Large intestine (tissue), 3 donors: ENCODE data around the gene NUDT3. TPM values are rescaled to one million over a fixed set of nuclear protein-coding genes. Genes with fewer than 3 reads are reported as not detected.
"Not testable (repeated sequence)": the region's sequence is repeated elsewhere in the genome, so short reads cannot be mapped to it uniquely, and the experiment has no call there.

Experiments
- DNase-seq, 2 donors: peaks; one replicate each; pipeline versions ENCODE4 v3.0.0 to v3.0.0-alpha.2; 2013
- H3K27ac ChIP-seq: one replicate; pipeline ENCODE4 v1.5.1; 2013; ENCODE audit warnings: low read length
- H3K27me3 ChIP-seq: 2 replicates; pipeline ENCODE4 v1.6.1; 2013; ENCODE audit warnings: low read length; ENCODE audit not compliant: control insufficient read depth, insufficient read depth
- H3K36me3 ChIP-seq: 2 replicates; pipeline ENCODE4 v1.6.1; 2013; ENCODE audit warnings: low read length; ENCODE audit not compliant: control insufficient read depth, insufficient read depth
- H3K4me1 ChIP-seq: one replicate; pipeline ENCODE4 v1.6.1; 2013; ENCODE audit warnings: low read length; ENCODE audit not compliant: control insufficient read depth, insufficient read depth
- H3K4me3 ChIP-seq: one replicate; pipeline ENCODE4 v1.5.1; 2013; ENCODE audit warnings: low read length
- H3K9me3 ChIP-seq: one replicate; pipeline ENCODE4 v1.6.1; 2013; ENCODE audit warnings: mild to moderate bottlenecking, low read depth, low read length, moderate library complexity; ENCODE audit not compliant: control insufficient read depth
- WGBS: methylation state at CpG from one replicate; pipeline ENCODE4 v1.1.5; 2013; ENCODE audit warnings: low lambda C conversion rate; ENCODE audit not compliant: insufficient coverage; 5-methylcytosine and 5-hydroxymethylcytosine counted together
- polyA plus RNA-seq: library from polyadenylated mRNA; unstranded; fragments of 120-200 nt; gene quantifications from one replicate; pipeline ENCODE4 v1.2.1, GENCODE V29; 2013

The NUDT3 gene
- polyA plus RNA-seq, 1 donor = 13.5 TPM

- H3K27me3 ChIP-seq = no peaks in the 10 kb centered on the region
- peaks cover 6% of the 10 kb centered on the region for H3K4me1 ChIP-seq
- no peak for DNase-seq
- peak overlapping the region; percentile 88 for H3K4me3 ChIP-seq
- no CpG with 5 or more reads among the region's 10 CpGs for WGBS
- H3K27ac ChIP-seq = peak overlapping the region; percentile 75
- peaks cover 41% of the 10 kb centered on the region for H3K36me3 ChIP-seq
- no peaks in the 10 kb centered on the region for H3K9me3 ChIP-seq
Observed at GRCh38 chr6:34425132-34425497, 32.6 kb upstream of the NUDT3 start.

- H3K27ac ChIP-seq = no peak overlapping the region
- WGBS = no CpG with 5 or more reads among the region's 19 CpGs
- H3K27me3 ChIP-seq = no peaks in the 10 kb centered on the region
- H3K36me3 ChIP-seq = peaks cover 48% of the 10 kb centered on the region
- H3K4me3 ChIP-seq = peak overlapping the region; percentile 88
- peaks cover 6% of the 10 kb centered on the region for H3K4me1 ChIP-seq
- no peaks in the 10 kb centered on the region for H3K9me3 ChIP-seq
- no peak for DNase-seq
Observed at GRCh38 chr6:34424200-34425131, 32.0 kb upstream of the NUDT3 start.

GRCh38 chr6:34423254-34423653, 30.8 kb upstream of the NUDT3 start:
- no CpG with 5 or more reads among the region's 5 CpGs for WGBS
- H3K36me3 ChIP-seq = peaks cover 58% of the 10 kb centered on the region
- peaks cover 6% of the 10 kb centered on the region for H3K4me1 ChIP-seq
- no peak overlapping the region for H3K4me3 ChIP-seq
- no peak for DNase-seq
- no peak overlapping the region for H3K27ac ChIP-seq
- no peaks in the 10 kb centered on the region for H3K27me3 ChIP-seq
- no peaks in the 10 kb centered on the region for H3K9me3 ChIP-seq

GRCh38 chr6:34418367-34418766, 25.9 kb upstream of the NUDT3 start:
- 100% methylated on average over 1 of the region's 5 CpGs for WGBS
- H3K36me3 ChIP-seq = peaks cover 69% of the 10 kb centered on the region
- no peaks in the 10 kb centered on the region for H3K27me3 ChIP-seq

GRCh38 chr6:34416877-34417371, 24.5 kb upstream of the NUDT3 start:
- WGBS = 100% methylated on average over 1 of the region's 7 CpGs
- no peaks in the 10 kb centered on the region for H3K27me3 ChIP-seq

More at GRCh38 chr6:34418367-34418766, 25.9 kb upstream of the NUDT3 start:
- H3K4me3 ChIP-seq = no peak overlapping the region
- H3K4me1 ChIP-seq = peaks cover 6% of the 10 kb centered on the region
- no peaks in the 10 kb centered on the region for H3K9me3 ChIP-seq
- no peak overlapping the region for H3K27ac ChIP-seq
- DNase-seq = no peak

GRCh38 chr6:34414999-34415858, 22.8 kb upstream of the NUDT3 start:
- H3K4me3 ChIP-seq = no peak overlapping the region
- no peaks in the 10 kb centered on the region for H3K9me3 ChIP-seq
- peak; percentile 71 to 82 for DNase-seq
- peaks cover 45% of the 10 kb centered on the region for H3K36me3 ChIP-seq
- peaks cover 6% of the 10 kb centered on the region for H3K4me1 ChIP-seq
- peak overlapping the region; percentile 49 for H3K27ac ChIP-seq
- H3K27me3 ChIP-seq = no peaks in the 10 kb centered on the region
- WGBS = no CpG with 5 or more reads among the region's 11 CpGs

More at GRCh38 chr6:34416877-34417371, 24.5 kb upstream of the NUDT3 start:
- H3K9me3 ChIP-seq = no peaks in the 10 kb centered on the region
- no peak overlapping the region for H3K4me3 ChIP-seq
- H3K36me3 ChIP-seq = peaks cover 55% of the 10 kb centered on the region
- no peak for DNase-seq
- no peak overlapping the region for H3K27ac ChIP-seq
- H3K4me1 ChIP-seq = peaks cover 6% of the 10 kb centered on the region

- Histone ChIP-seq H3K27ac (no peak overlapping the region), H3K4me3 (no peak overlapping the region), H3K27me3 (no peaks in the 10 kb centered on the region), H3K36me3 (peaks cover 22% of the 10 kb centered on the region), H3K9me3 (no peaks in the 10 kb centered on the region), H3K4me1 (peaks cover 6% of the 10 kb centered on the region)
- DNase-seq = no peak
- WGBS = no CpG with 5 or more reads among the region's 5 CpGs
Observed at GRCh38 chr6:34412643-34413214, 20.3 kb upstream of the NUDT3 start.

- H3K27ac ChIP-seq = no peak overlapping the region
- WGBS = no CpG with 5 or more reads among the region's 5 CpGs
- DNase-seq = no peak
- peaks cover 14% of the 10 kb centered on the region for H3K36me3 ChIP-seq
- no peak overlapping the region for H3K4me3 ChIP-seq
- H3K4me1 ChIP-seq = peaks cover 6% of the 10 kb centered on the region
- H3K9me3 ChIP-seq = no peaks in the 10 kb centered on the region
- H3K27me3 ChIP-seq = no peaks in the 10 kb centered on the region
Observed at GRCh38 chr6:34412016-34412415, 19.5 kb upstream of the NUDT3 start.

- H3K27ac ChIP-seq, H3K27me3 ChIP-seq: not testable (repeated sequence)
Observed at GRCh38 chr6:34407915-34408314, 15.4 kb upstream of the NUDT3 start.

GRCh38 chr6:34396518-34396917, 4.0 kb upstream of the NUDT3 start:
- no peaks in the 10 kb centered on the region for H3K4me1 ChIP-seq
- DNase-seq = no peak
- WGBS = no CpG with 5 or more reads among the region's 6 CpGs
- no peaks in the 10 kb centered on the region for H3K36me3 ChIP-seq
- H3K27ac ChIP-seq = no peak overlapping the region
- peaks cover 4% of the 10 kb centered on the region for H3K9me3 ChIP-seq
- no peaks in the 10 kb centered on the region for H3K27me3 ChIP-seq
- no peak overlapping the region for H3K4me3 ChIP-seq

More at GRCh38 chr6:34407915-34408314, 15.4 kb upstream of the NUDT3 start:
- H3K36me3 ChIP-seq, H3K4me1 ChIP-seq, H3K9me3 ChIP-seq, H3K4me3 ChIP-seq, DNase-seq: not testable (repeated sequence)
- WGBS = 100% methylated on average over 1 of the region's 1 CpG
